ENCODE measurements around the gene SLC8A2.

Gene SLC8A2

DNA sequence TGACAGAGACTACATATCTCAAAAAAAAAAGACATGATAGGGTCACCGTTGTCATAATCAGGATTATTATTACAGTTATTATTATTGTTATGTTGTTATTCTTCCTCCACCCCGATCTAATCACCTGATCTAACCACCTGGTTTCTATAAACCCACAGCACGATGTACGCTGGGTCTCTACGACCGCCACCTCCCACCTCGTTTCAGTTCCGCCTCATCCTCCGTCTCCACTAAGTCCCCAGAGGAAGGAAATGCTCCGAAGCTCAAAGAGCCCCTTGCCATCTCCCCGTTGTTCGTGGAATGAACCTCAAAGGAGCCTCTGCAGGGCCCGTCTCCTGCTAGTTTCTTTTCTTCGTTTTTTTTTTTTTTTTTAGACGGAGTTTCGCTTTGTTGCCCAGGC, 36.5 kb downstream of the SLC8A2 start:
- H3K36me3 ChIP-seq (ENCODE audit: control insufficient read depth in 5 of 5, insufficient read depth in 5 of 5, low read length in 5 of 5), result no peaks in the 10 kb centered on the region
- no peak overlapping the region for H3K4me3 ChIP-seq (ENCODE audit: low read depth in 1 of 5, low read length in 5 of 5)
- no peak overlapping the region for H3K9ac ChIP-seq (ENCODE audit: low read length in 5 of 5)
- H3K9me3 ChIP-seq (ENCODE audit: control insufficient read depth in 5 of 5, low read length in 5 of 5), result no peaks in the 10 kb centered on the region
- no peak overlapping the region for H3K27ac ChIP-seq (ENCODE audit: low read depth, low read length)
- peaks cover 0 to 7% (median 3%) of the 10 kb centered on the region in 5 donors for H3K4me1 ChIP-seq (ENCODE audit: control insufficient read depth in 5 of 5, insufficient read depth in 5 of 5, low read length in 5 of 5)
- peaks cover 10 to 55% (median 40%) of the 10 kb centered on the region in 5 donors for H3K27me3 ChIP-seq (ENCODE audit: control insufficient read depth in 5 of 5, insufficient read depth in 4 of 5, low read length in 5 of 5)

DNA sequence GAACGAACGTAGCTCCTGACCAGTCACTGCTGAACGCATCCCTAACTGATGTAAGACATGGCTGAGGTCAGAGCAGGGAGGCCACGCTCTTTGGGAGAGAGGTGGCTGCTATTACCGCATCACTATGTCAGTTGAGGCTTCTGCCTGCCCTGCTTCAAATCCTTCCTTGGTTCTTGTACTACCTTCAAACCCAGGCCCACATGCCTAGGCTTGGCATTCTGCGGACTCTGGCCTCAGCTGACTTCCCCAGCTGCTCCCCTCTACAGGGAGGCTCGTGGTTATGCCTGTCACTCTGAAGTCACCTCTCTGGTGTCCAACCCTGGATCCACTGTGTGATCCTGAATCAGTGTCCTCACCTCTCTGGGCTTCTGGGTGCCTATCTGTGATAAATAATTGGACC, 37.6 kb downstream of the SLC8A2 start:
- H3K9me3 ChIP-seq (ENCODE audit: control insufficient read depth in 5 of 5, low read length in 5 of 5), result no peaks in the 10 kb centered on the region
- H3K27me3 ChIP-seq (ENCODE audit: control insufficient read depth in 5 of 5, insufficient read depth in 4 of 5, low read length in 5 of 5), result peaks cover 19 to 66% (median 50%) of the 10 kb centered on the region in 5 donors
- H3K9ac ChIP-seq (ENCODE audit: low read length in 5 of 5), result no peak overlapping the region
- no peak overlapping the region for H3K27ac ChIP-seq (ENCODE audit: low read depth, low read length)
- H3K36me3 ChIP-seq (ENCODE audit: control insufficient read depth in 5 of 5, insufficient read depth in 5 of 5, low read length in 5 of 5), result no peaks in the 10 kb centered on the region
- peaks cover 0 to 13% (median 8%) of the 10 kb centered on the region in 5 donors for H3K4me1 ChIP-seq (ENCODE audit: control insufficient read depth in 5 of 5, insufficient read depth in 5 of 5, low read length in 5 of 5)
- no peak overlapping the region for H3K4me3 ChIP-seq (ENCODE audit: low read depth in 1 of 5, low read length in 5 of 5)

DNA sequence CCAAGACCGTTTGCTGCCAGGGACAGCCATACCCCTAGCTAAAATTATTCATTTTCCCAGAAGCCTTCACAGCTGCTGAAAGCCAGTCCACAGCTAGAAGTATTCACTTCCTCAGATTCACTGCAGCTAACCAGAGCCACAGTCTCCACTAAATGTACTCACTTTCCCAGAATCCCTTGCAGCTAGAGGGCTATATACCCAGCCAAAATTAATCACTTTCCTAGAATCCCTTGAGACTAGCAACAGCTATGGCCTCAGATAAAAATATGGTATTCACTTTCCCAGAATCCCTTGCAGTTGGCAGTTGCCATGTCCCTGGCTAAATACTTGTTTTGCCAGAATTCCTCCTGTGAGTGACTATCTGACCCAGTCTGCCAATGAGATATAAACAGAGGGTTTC, 38.6 kb downstream of the SLC8A2 start:
- Histone ChIP-seq H3K36me3 (ENCODE audit: control insufficient read depth in 5 of 5, insufficient read depth in 5 of 5, low read length in 5 of 5) (no peaks in the 10 kb centered on the region), H3K9me3 (ENCODE audit: control insufficient read depth in 5 of 5, low read length in 5 of 5) (no peaks in the 10 kb centered on the region), H3K27me3 (ENCODE audit: control insufficient read depth in 5 of 5, insufficient read depth in 4 of 5, low read length in 5 of 5) (peaks cover 20 to 73% (median 42%) of the 10 kb centered on the region in 5 donors), H3K9ac (ENCODE audit: low read length in 5 of 5) (no peak overlapping the region), H3K4me3 (ENCODE audit: low read depth in 1 of 5, low read length in 5 of 5) (no peak overlapping the region), H3K27ac (ENCODE audit: low read depth, low read length) (no peak overlapping the region), H3K4me1 (ENCODE audit: control insufficient read depth in 5 of 5, insufficient read depth in 5 of 5, low read length in 5 of 5) (peaks cover 0 to 19% (median 14%) of the 10 kb centered on the region in 5 donors)

DNA sequence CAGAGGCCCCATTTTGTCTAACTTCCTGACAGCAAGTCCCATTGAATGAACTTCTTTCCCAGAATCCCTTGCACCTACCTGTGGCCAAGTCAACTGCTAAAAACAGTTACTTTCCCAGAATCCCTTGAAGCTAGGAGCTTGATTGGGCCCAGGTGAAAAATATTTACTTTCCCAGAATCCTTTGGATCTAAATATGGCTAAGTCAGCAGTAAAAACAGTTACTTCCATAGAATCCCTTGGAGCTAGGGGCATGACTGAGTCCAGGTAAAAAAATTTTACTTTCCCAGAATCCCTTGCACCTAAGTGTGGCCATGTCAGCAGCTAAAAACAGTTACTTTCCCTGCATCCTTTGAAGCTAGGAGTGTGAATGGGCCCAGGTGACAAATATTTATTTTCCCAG, 39.2 kb downstream of the SLC8A2 start:
- no peaks in the 10 kb centered on the region for H3K36me3 ChIP-seq (ENCODE audit: control insufficient read depth in 5 of 5, insufficient read depth in 5 of 5, low read length in 5 of 5)
- no peak overlapping the region for H3K4me3 ChIP-seq (ENCODE audit: low read depth in 1 of 5, low read length in 5 of 5)
- H3K9ac ChIP-seq (ENCODE audit: low read length in 5 of 5), result no peak overlapping the region
- no peaks in the 10 kb centered on the region for H3K9me3 ChIP-seq (ENCODE audit: control insufficient read depth in 5 of 5, low read length in 5 of 5)
- H3K27me3 ChIP-seq (ENCODE audit: control insufficient read depth in 5 of 5, insufficient read depth in 4 of 5, low read length in 5 of 5), result peaks cover 24 to 76% (median 41%) of the 10 kb centered on the region in 5 donors
- H3K27ac ChIP-seq (ENCODE audit: low read depth, low read length), result no peak overlapping the region
- peaks cover 0 to 25% (median 20%) of the 10 kb centered on the region in 5 donors for H3K4me1 ChIP-seq (ENCODE audit: control insufficient read depth in 5 of 5, insufficient read depth in 5 of 5, low read length in 5 of 5)

DNA sequence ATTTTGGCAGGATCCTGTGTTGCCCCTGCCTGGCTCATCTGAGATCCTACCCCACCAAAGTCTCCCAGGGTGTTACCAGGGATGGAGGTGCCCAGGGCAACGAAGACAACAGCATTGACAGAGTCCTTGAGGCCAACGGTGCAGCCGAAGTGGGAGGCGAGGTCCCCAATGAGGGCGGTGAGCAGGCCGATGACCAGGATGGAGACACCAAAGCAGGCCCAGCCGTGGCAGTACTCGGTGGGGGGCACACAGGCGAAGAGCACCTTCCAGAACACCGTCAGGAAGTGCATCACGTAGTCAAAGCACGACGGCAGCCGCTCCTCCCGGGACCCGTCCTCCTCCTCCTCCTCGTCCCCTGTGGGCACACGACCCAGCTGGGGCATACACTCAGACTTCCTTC, 39.6 kb downstream of the SLC8A2 start:
- Histone ChIP-seq H3K9me3 (ENCODE audit: control insufficient read depth in 5 of 5, low read length in 5 of 5) (no peaks in the 10 kb centered on the region), H3K36me3 (ENCODE audit: control insufficient read depth in 5 of 5, insufficient read depth in 5 of 5, low read length in 5 of 5) (no peaks in the 10 kb centered on the region), H3K4me3 (ENCODE audit: low read depth in 1 of 5, low read length in 5 of 5) (no peak overlapping the region), H3K27me3 (ENCODE audit: control insufficient read depth in 5 of 5, insufficient read depth in 4 of 5, low read length in 5 of 5) (peaks cover 25 to 76% (median 38%) of the 10 kb centered on the region in 5 donors), H3K4me1 (ENCODE audit: control insufficient read depth in 5 of 5, insufficient read depth in 5 of 5, low read length in 5 of 5) (peaks cover 0 to 27% (median 22%) of the 10 kb centered on the region in 5 donors), H3K27ac (ENCODE audit: low read depth, low read length) (no peak overlapping the region), H3K9ac (ENCODE audit: low read length in 5 of 5) (no peak overlapping the region)

DNA sequence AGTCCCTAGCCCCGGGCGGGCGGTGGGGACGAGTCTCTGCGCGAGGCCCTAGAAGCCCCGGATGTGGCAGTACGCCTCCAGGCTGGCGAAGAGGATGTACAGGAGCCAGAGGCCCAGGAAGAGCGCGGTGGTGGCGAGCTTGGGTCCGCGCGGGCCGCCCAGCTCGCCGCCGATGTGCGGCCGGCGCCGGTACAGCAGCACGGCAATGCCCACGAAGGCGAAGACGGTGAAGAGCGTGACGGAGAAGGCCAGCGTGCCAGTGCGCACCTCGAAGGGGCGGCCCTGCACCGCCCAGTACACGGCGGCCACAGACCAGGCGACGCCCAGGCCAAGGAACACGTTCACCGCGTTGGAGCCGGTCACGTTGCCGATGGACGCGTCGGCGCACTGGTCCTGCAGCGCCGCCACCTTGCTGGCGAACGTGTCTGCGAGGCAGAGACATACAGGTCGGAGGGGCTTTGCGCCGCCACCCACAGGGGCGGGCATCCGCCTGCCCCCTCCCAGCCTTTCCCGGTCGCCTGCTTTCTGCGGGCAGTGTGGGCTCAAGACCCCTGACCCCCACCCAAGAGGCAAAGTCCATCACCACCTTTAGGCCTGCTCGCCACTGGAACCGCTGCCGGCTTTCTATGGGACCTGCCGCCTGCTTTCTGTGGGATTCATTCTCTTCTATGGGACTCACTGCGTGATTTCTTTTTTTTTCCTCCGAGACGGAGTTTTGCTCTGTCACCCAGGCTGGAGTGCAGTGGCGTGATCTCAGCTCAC, 41.5 kb downstream of the SLC8A2 start:
- no peaks in the 10 kb centered on the region for H3K36me3 ChIP-seq (ENCODE audit: control insufficient read depth in 5 of 5, insufficient read depth in 5 of 5, low read length in 5 of 5)
- H3K4me3 ChIP-seq (ENCODE audit: low read depth in 1 of 5, low read length in 5 of 5), result peak overlapping the region in 4 of 5 donors; percentile 30 to 55 (median 34)

DNA sequence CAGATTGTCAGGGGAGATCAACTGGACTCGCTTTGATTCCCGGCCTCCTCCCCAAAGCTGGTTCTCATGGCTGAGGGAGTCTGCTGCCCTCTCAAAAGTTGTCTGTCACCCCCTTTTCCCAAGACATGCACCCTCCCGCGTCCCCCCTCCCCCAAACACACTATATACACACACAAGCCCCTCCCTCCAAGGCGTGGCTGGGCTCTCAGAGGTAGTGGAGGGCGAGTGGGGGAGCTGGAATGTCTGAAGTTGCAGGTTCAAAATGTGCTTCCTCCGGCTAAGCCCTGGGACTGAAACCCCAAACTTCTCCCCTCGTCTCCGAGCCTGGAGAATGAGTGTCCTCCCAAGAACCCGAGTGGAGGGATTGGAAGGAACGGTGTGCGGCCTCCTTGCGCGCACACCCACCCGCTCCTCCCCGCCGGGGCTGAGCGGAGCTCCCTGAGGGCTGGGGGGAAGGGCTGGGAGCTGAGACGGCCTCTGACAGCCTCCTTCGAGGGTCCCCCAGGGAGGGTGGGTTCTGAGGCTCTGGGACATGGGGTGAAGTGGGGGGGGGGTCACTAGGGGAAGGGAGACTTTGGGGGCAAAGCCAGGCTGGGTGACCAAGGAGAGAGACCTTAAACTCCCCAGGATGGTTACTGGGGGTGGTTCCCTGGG, 42.4 kb downstream of the SLC8A2 start:
- Histone ChIP-seq H3K4me3 (ENCODE audit: low read depth in 1 of 5, low read length in 5 of 5) (no peak overlapping the region), H3K27ac (ENCODE audit: low read depth, low read length) (no peak overlapping the region), H3K27me3 (ENCODE audit: control insufficient read depth in 5 of 5, insufficient read depth in 4 of 5, low read length in 5 of 5) (peaks cover 31 to 72% (median 35%) of the 10 kb centered on the region in 5 donors), H3K9me3 (ENCODE audit: control insufficient read depth in 5 of 5, low read length in 5 of 5) (no peaks in the 10 kb centered on the region), H3K4me1 (ENCODE audit: control insufficient read depth in 5 of 5, insufficient read depth in 5 of 5, low read length in 5 of 5) (peaks cover 0 to 23% (median 22%) of the 10 kb centered on the region in 5 donors), H3K36me3 (ENCODE audit: control insufficient read depth in 5 of 5, insufficient read depth in 5 of 5, low read length in 5 of 5) (no peaks in the 10 kb centered on the region), H3K9ac (ENCODE audit: low read length in 5 of 5) (no peak overlapping the region)

More for the DNA sequence above, 41.5 kb downstream of the SLC8A2 start:
- H3K27me3 ChIP-seq (ENCODE audit: control insufficient read depth in 5 of 5, insufficient read depth in 4 of 5, low read length in 5 of 5), result peaks cover 29 to 74% (median 36%) of the 10 kb centered on the region in 5 donors
- H3K9ac ChIP-seq (ENCODE audit: low read length in 5 of 5), result no peak overlapping the region
- H3K4me1 ChIP-seq (ENCODE audit: control insufficient read depth in 5 of 5, insufficient read depth in 5 of 5, low read length in 5 of 5), result peaks cover 0 to 23% (median 22%) of the 10 kb centered on the region in 5 donors
- H3K27ac ChIP-seq (ENCODE audit: low read depth, low read length), result no peak overlapping the region
- H3K9me3 ChIP-seq (ENCODE audit: control insufficient read depth in 5 of 5, low read length in 5 of 5), result no peaks in the 10 kb centered on the region

DNA sequence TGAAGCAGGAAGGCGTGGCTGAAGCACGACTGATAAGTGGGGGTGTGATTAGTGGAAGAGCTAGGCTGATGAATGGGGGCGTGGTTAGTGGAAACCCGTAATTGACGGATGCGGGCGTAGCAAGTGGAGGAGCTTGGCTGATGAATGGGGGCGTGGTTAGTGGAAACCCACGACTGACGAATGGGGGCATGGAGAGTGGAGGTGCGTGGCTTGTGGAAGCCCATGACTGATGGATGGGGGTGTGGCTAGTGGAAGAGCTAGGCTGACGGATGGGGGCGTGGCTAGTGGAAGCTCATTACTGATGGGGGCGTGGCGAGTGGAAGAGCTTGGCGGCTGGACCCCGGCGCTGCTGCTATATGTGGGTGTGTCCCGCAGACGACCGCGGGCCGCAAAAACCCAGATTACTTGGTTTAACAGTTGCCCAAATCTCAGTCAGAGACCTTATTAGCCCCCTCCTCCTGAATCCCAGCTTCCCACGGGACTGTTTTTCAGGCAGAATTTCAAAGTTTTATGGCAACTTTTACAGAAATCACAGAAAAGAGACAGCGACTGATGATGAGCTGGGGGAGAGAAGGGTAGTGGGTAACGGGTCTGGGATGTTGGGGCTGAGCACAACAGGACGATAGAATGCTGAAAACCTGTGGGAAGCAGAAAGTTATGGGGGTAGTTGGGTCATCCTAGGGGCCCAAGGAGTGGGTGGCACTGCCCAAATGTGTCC, 43.4 kb downstream of the SLC8A2 start:
- Histone ChIP-seq H3K4me1 (ENCODE audit: control insufficient read depth in 5 of 5, insufficient read depth in 5 of 5, low read length in 5 of 5) (peaks cover 0 to 23% (median 22%) of the 10 kb centered on the region in 5 donors), H3K9ac (ENCODE audit: low read length in 5 of 5) (no peak overlapping the region), H3K36me3 (ENCODE audit: control insufficient read depth in 5 of 5, insufficient read depth in 5 of 5, low read length in 5 of 5) (no peaks in the 10 kb centered on the region), H3K4me3 (ENCODE audit: low read depth in 1 of 5, low read length in 5 of 5) (peak overlapping the region in 1 of 5 donors; percentile 29), H3K27me3 (ENCODE audit: control insufficient read depth in 5 of 5, insufficient read depth in 4 of 5, low read length in 5 of 5) (peaks cover 35 to 78% (median 44%) of the 10 kb centered on the region in 5 donors), H3K27ac (ENCODE audit: low read depth, low read length) (no peak overlapping the region), H3K9me3 (ENCODE audit: control insufficient read depth in 5 of 5, low read length in 5 of 5) (no peaks in the 10 kb centered on the region)

DNA sequence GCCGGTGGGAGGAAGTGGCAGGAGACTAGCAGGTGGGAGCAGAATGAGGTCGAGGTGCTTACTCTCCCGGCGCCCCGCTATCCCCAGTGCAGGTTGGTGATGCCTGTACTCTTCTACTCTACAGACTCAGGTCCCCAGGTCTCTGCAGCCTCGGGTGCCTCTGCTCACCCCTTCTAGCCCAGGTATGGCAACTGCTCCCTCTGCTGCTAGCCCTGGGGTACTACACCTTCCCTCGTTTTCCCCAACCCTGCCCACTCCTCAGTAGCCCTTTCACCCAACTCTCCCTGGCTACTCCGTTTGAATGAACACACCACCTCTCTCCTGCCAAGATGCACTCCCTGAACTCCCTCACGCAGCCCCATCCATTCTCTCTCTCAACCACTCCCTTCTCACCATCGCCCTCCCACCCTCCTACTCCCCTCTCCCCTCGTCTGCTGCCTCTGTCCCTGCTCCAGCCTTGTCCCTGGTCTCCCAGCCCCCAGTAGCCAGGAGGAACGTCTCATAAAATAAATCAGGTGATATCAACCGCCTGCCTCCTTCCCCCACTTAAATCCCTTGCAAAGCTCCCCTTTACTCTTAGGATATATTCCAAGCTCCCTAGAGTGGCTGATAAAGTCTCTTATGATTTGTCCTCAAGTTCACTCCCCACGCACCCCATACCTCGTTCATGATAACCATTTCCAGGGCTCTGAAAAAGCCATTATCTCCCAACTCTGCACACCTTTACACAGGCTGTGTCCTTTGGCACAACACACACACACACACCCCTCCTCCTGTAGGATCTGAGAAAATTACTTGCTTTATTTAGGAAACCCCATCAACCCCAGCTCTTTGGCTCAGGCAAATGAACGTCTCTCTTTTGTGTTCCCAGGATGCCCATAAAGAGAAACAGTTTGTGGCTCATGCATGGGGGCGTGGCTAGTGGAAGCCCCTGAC, 44.2 kb downstream of the SLC8A2 start:
- H3K9ac ChIP-seq (ENCODE audit: low read length in 5 of 5), result no peak overlapping the region
- peaks cover 42 to 81% (median 52%) of the 10 kb centered on the region in 5 donors for H3K27me3 ChIP-seq (ENCODE audit: control insufficient read depth in 5 of 5, insufficient read depth in 4 of 5, low read length in 5 of 5)
- no peak overlapping the region for H3K27ac ChIP-seq (ENCODE audit: low read depth, low read length)
- no peak overlapping the region for H3K4me3 ChIP-seq (ENCODE audit: low read depth in 1 of 5, low read length in 5 of 5)
- H3K4me1 ChIP-seq (ENCODE audit: control insufficient read depth in 5 of 5, insufficient read depth in 5 of 5, low read length in 5 of 5), result peaks cover 0 to 23% (median 22%) of the 10 kb centered on the region in 5 donors
- H3K9me3 ChIP-seq (ENCODE audit: control insufficient read depth in 5 of 5, low read length in 5 of 5), result no peaks in the 10 kb centered on the region
- H3K36me3 ChIP-seq (ENCODE audit: control insufficient read depth in 5 of 5, insufficient read depth in 5 of 5, low read length in 5 of 5), result no peaks in the 10 kb centered on the region

All from subcutaneous abdominal adipose tissue (tissue), 5 donors.